HepG2 (cell line): Measurements from ENCODE around the gene ZP2. TPM values are rescaled to one million over a fixed set of nuclear protein-coding genes. Genes with fewer than 3 reads are reported as not detected.

ENCODE experiments used
- AFF4 ChIP-seq: sonication (generic); formaldehyde crosslinking; IDR thresholded peaks from 2 replicates; pipeline ENCODE4 v1.4.0; 2020; ENCODE audit warnings: missing genetic modification reagents
- CBX2 ChIP-seq, 2 experiments: fragments of 200-600 bp in 1 of 2; sonication (generic); formaldehyde crosslinking in 1 of 2; IDR thresholded peaks; 2 replicates each; pipeline versions ENCODE4 v1.7.0 to v1.8.1; 2018 to 2022; ENCODE audit warnings: low read depth in 2 of 2, low read length in 1 of 2, mild to moderate bottlenecking in 1 of 2, missing genetic modification reagents in 1 of 2
- ELF4 ChIP-seq: sonication (generic); formaldehyde crosslinking; IDR thresholded peaks from 2 replicates; pipeline ENCODE4 v1.5.0; 2020; ENCODE audit warnings: missing genetic modification reagents, mild to moderate bottlenecking, moderate library complexity, borderline replicate concordance
- FOXP4 ChIP-seq: sonication (generic); formaldehyde crosslinking; IDR thresholded peaks from 2 replicates; pipeline ENCODE4 v1.4.0; 2020; ENCODE audit warnings: missing genetic modification reagents
- HIVEP1 ChIP-seq: sonication (generic); formaldehyde crosslinking; IDR thresholded peaks from 2 replicates; pipeline ENCODE4 v1.4.0; 2020; ENCODE audit warnings: mild to moderate bottlenecking, missing genetic modification reagents
- MED13 ChIP-seq: sonication (generic); formaldehyde crosslinking; IDR thresholded peaks from 2 replicates; pipeline ENCODE4 v1.5.0; 2020; ENCODE audit warnings: missing genetic modification reagents
- MEIS1 ChIP-seq: sonication (generic); formaldehyde crosslinking; IDR thresholded peaks from 2 replicates; pipeline ENCODE4 v1.9.0; 2021; ENCODE audit warnings: mild to moderate bottlenecking, missing genetic modification reagents, moderate library complexity, borderline replicate concordance
- NR2F1 ChIP-seq, 2 experiments: fragments of 450-650 bp in 1 of 2; formaldehyde crosslinking in 1 of 2; IDR thresholded peaks; 2 replicates each; pipeline versions ENCODE4 v1.5.0 to v1.6.1; 2016 to 2020; ENCODE audit warnings: mild to moderate bottlenecking in 1 of 2, missing compliant biosample characterization in 1 of 2, missing genetic modification reagents in 1 of 2, moderate library complexity in 1 of 2
- SATB2 ChIP-seq: sonication (generic); formaldehyde crosslinking; IDR thresholded peaks from 2 replicates; pipeline ENCODE4 v1.5.0; 2020; ENCODE audit warnings: missing genetic modification reagents
- SMARCE1 ChIP-seq: fragments of 450-650 bp; IDR thresholded peaks from 2 replicates; pipeline ENCODE4 v1.6.1; 2017; ENCODE audit warnings: borderline replicate concordance
- ZBTB10 ChIP-seq: sonication (generic); formaldehyde crosslinking; IDR thresholded peaks from 2 replicates; pipeline ENCODE4 v1.4.0; 2020; ENCODE audit warnings: missing genetic modification reagents, borderline replicate concordance
- ZFP41 ChIP-seq: sonication (generic); formaldehyde crosslinking; IDR thresholded peaks from 2 replicates; pipeline ENCODE4 v1.4.0; 2020; ENCODE audit warnings: mild to moderate bottlenecking, missing genetic modification reagents, borderline replicate concordance
- ZNF225 ChIP-seq: sonication (generic); formaldehyde crosslinking; IDR thresholded peaks from 2 replicates; pipeline ENCODE4 v1.4.0; 2020; ENCODE audit warnings: mild to moderate bottlenecking, missing genetic modification reagents
- ZNF337 ChIP-seq: sonication (generic); formaldehyde crosslinking; IDR thresholded peaks from 2 replicates; pipeline ENCODE4 v1.5.1; 2020; ENCODE audit warnings: missing genetic modification reagents, low read depth, mild to moderate bottlenecking, borderline replicate concordance
- ZNF451 ChIP-seq: sonication (generic); formaldehyde crosslinking; IDR thresholded peaks from 2 replicates; pipeline ENCODE4 v1.5.0; 2020; ENCODE audit warnings: mild to moderate bottlenecking, missing genetic modification reagents
- ZNF652 ChIP-seq: IDR thresholded peaks from 2 replicates; pipeline ENCODE4 v1.6.1; 2016; ENCODE audit warnings: low read depth, borderline replicate concordance
- ZNF720 ChIP-seq: sonication (generic); formaldehyde crosslinking; IDR thresholded peaks from 2 replicates; pipeline ENCODE4 v1.4.0; 2020; ENCODE audit warnings: missing genetic modification reagents
- ZNF780A ChIP-seq: sonication (generic); formaldehyde crosslinking; IDR thresholded peaks from 2 replicates; pipeline ENCODE4 v1.8.0; 2022; ENCODE audit warnings: mild to moderate bottlenecking, missing genetic modification reagents, moderate library complexity
- ZNF784 ChIP-seq: sonication (generic); formaldehyde crosslinking; IDR thresholded peaks from 2 replicates; pipeline ENCODE4 v1.5.1; 2020; ENCODE audit warnings: missing genetic modification reagents, mild to moderate bottlenecking, borderline replicate concordance
- polyA plus RNA-seq, 8 experiments: library from polyadenylated mRNA; depleted of rRNA in 3 of 8; stranded (reverse) in 7 of 8; unstranded in 1 of 8; fragments of >200 nt; fragmentation: Illumina TruSeq in 4 of 8; extraction: Trizol in 4 of 8; gene quantifications; 2 replicates each; pipeline versions ENCODE4 v1.2.1 to v1.2.3, GENCODE V29; 2011 to 2016; ENCODE audit warnings: low read depth in 4 of 8, missing spikeins in 1 of 8, mixed read lengths in 1 of 8; ENCODE audit not compliant: insufficient read depth in 1 of 8
- total RNA-seq, 5 experiments: library from RNA; depleted of rRNA; stranded (reverse); fragments of >200 nt; fragmentation: Illumina TruSeq; extraction: Trizol; gene quantifications; 2 replicates each; pipeline ENCODE4 v1.2.3, GENCODE V29; 2016; ENCODE audit warnings: low read depth in 1 of 5

The ZP2 gene
- total and polyA plus RNA-seq, 2 of the 13 experiments (the other 11 are each of a cell fraction or from before 2014, with no cell fraction given): not detected

GRCh38 chr16:21156767-21157467, 54.5 kb downstream of the ZP2 start (continued):
- TF ChIP-seq ZBTB10 (CRISPR knock-in tag) (no peak), SATB2 (CRISPR knock-in tag) (no peak), MED13 (CRISPR knock-in tag) (no peak), ZNF720 (CRISPR knock-in tag) (no peak), HIVEP1 (no peak), ZNF784 (CRISPR knock-in tag) (0 out of 2 replicates have a peak, but pooled peaks have one; percentile 37), ZNF451 (CRISPR knock-in tag) (no peak), ZNF225 (CRISPR knock-in tag) (no peak), AFF4 (CRISPR knock-in tag) (no peak), ZNF780A (no peak), ELF4 (CRISPR knock-in tag) (no peak), MEIS1 (CRISPR knock-in tag) (no peak), ZFP41 (CRISPR knock-in tag) (no peak), CBX2 (IDR thresholded peaks at IDR 0.05; ENCODE audit: low read depth, low read length) (no peak), CBX2 (CRISPR knock-in tag; IDR thresholded peaks at IDR 0.05; ENCODE audit: low read depth) (no peak), ZNF337 (CRISPR knock-in tag) (no peak), ZNF652 (CRISPR knock-in tag) (no peak), SMARCE1 (no peak), NR2F1 (CRISPR knock-in tag; IDR thresholded peaks at IDR 0.05) (peak in 1 of 2 experiments; percentile 24; a peak in 1 of 4 replicates), FOXP4 (CRISPR knock-in tag) (no peak)
